HEK293 (cell line): ENCODE results near the gene MGAT5B.

ENCODE experiments used
- CTCF ChIA-PET: fragments of 350-600 bp; formaldehyde crosslinking; extraction: SDS; loops from one replicate; lab custom pipeline; 2021; ENCODE audit warnings: antibody characterized with exemption; lab: Yijun Ruan, JAX
- POLR2A ChIA-PET: fragments of 300-600 bp; formaldehyde crosslinking; extraction: SDS; loops from one replicate; lab custom pipeline; 2020; ENCODE audit warnings: antibody characterized with exemption, inconsistent platforms; lab: Yijun Ruan, JAX
- H3K27ac ChIP-seq: fragments of 200-500 bp; sonication (Bioruptor generic); 2 replicates; pipeline ENCODE4 v1.5.1; 2014; ENCODE audit warnings: low read depth, low read length, control low read depth, inconsistent platforms; ENCODE audit errors: extremely low read depth
- H3K36me3 ChIP-seq, 2 experiments: fragments of 200-500 bp in 1 of 2; sonication (Bioruptor generic) in 1 of 2; 1 replicate in 1 of 2; 2 replicates in 1 of 2; pipeline ENCODE4 v1.5.1; 2014 to 2017; ENCODE audit warnings: inconsistent platforms in 2 of 2, low read length in 2 of 2; ENCODE audit not compliant: control insufficient read depth in 2 of 2, insufficient read depth in 1 of 2
- H3K4me1 ChIP-seq: fragments of 200-500 bp; sonication (Bioruptor generic); 2 replicates; pipeline ENCODE4 v1.5.1; 2014; ENCODE audit warnings: mild to moderate bottlenecking, low read length, inconsistent platforms; ENCODE audit not compliant: control insufficient read depth, insufficient read depth
- H3K4me3 ChIP-seq: 2 replicates; pipeline ENCODE4 v1.5.1; 2011; ENCODE audit warnings: low read depth, mild to moderate bottlenecking, control low read depth, low read length, moderate library complexity
- H3K9me3 ChIP-seq: fragments of 200-500 bp; sonication (Bioruptor generic); 2 replicates; pipeline ENCODE4 v1.5.1; 2014; ENCODE audit warnings: low read depth, low read length, inconsistent platforms; ENCODE audit not compliant: control insufficient read depth, insufficient read depth
- ELK4 ChIP-seq: IDR thresholded peaks from 2 replicates; pipeline ENCODE4 v1.6.1; 2011; ENCODE audit warnings: mild to moderate bottlenecking, low read depth, low read length, borderline replicate concordance
- GLIS2 ChIP-seq: fragments of 450-650 bp; formaldehyde crosslinking; IDR thresholded peaks from 2 replicates; pipeline ENCODE4 v1.5.1; 2016; ENCODE audit warnings: missing biosample characterization, missing genetic modification characterization
- HOXA7 ChIP-seq: sonication (generic); formaldehyde crosslinking; IDR thresholded peaks from 2 replicates; pipeline ENCODE4 v1.8.1; 2022; ENCODE audit warnings: missing genetic modification reagents, borderline replicate concordance
- KLF8 ChIP-seq: fragments of 450-650 bp; formaldehyde crosslinking; IDR thresholded peaks from 2 replicates; pipeline ENCODE4 v1.5.1; 2016; ENCODE audit warnings: missing biosample characterization, missing genetic modification characterization
- PATZ1 ChIP-seq: fragments of 450-650 bp; formaldehyde crosslinking; IDR thresholded peaks from 2 replicates; pipeline ENCODE4 v1.5.1; 2016; ENCODE audit warnings: missing biosample characterization, missing genetic modification characterization
- RBAK ChIP-seq: fragments of 450-650 bp; formaldehyde crosslinking; IDR thresholded peaks from 2 replicates; pipeline ENCODE4 v1.5.1; 2016; ENCODE audit warnings: missing biosample characterization, missing genetic modification characterization
- REPIN1 ChIP-seq: fragments of 450-650 bp; formaldehyde crosslinking; IDR thresholded peaks from 2 replicates; pipeline ENCODE4 v1.5.1; 2017; ENCODE audit warnings: missing biosample characterization, missing genetic modification characterization, low read depth
- TSHZ1 ChIP-seq: fragments of 450-650 bp; formaldehyde crosslinking; IDR thresholded peaks from 2 replicates; pipeline ENCODE4 v1.5.1; 2016; ENCODE audit warnings: missing biosample characterization, missing genetic modification characterization, borderline replicate concordance
- ZBTB1 ChIP-seq: fragments of 450-650 bp; formaldehyde crosslinking; IDR thresholded peaks from 2 replicates; pipeline ENCODE4 v1.5.1; 2016; ENCODE audit warnings: missing biosample characterization, missing genetic modification characterization
- ZBTB10 ChIP-seq: fragments of 450-650 bp; formaldehyde crosslinking; IDR thresholded peaks from 2 replicates; pipeline ENCODE4 v1.5.1; 2016; ENCODE audit warnings: missing biosample characterization, missing genetic modification characterization
- ZBTB17 ChIP-seq: fragments of 450-650 bp; formaldehyde crosslinking; IDR thresholded peaks from 2 replicates; pipeline ENCODE4 v1.5.1; 2016; ENCODE audit warnings: missing biosample characterization, missing genetic modification characterization
- ZBTB21 ChIP-seq: fragments of 450-650 bp; formaldehyde crosslinking; IDR thresholded peaks from 2 replicates; pipeline ENCODE4 v1.5.1; 2017; ENCODE audit warnings: missing biosample characterization, missing genetic modification characterization
- ZNF18 ChIP-seq: fragments of 450-650 bp; formaldehyde crosslinking; IDR thresholded peaks from 2 replicates; pipeline ENCODE4 v1.5.1; 2016; ENCODE audit warnings: missing biosample characterization, missing genetic modification characterization
- ZNF311 ChIP-seq: fragments of 450-650 bp; formaldehyde crosslinking; IDR thresholded peaks from 2 replicates; pipeline ENCODE4 v1.5.1; 2017; ENCODE audit warnings: missing biosample characterization, missing genetic modification characterization, borderline replicate concordance
- ZNF335 ChIP-seq: fragments of 450-650 bp; formaldehyde crosslinking; conservative IDR thresholded peaks from 2 replicates; pipeline ENCODE4 v1.5.1; 2016; ENCODE audit warnings: missing biosample characterization, missing genetic modification characterization
- ZNF366 ChIP-seq: fragments of 450-650 bp; formaldehyde crosslinking; conservative IDR thresholded peaks from 2 replicates; pipeline ENCODE4 v1.5.1; 2016; ENCODE audit warnings: missing biosample characterization, missing genetic modification characterization
- ZNF391 ChIP-seq: fragments of 450-650 bp; formaldehyde crosslinking; IDR thresholded peaks from 2 replicates; pipeline ENCODE4 v1.5.1; 2016; ENCODE audit warnings: low read depth, missing biosample characterization, missing genetic modification characterization, borderline replicate concordance
- ZNF394 ChIP-seq: fragments of 450-650 bp; formaldehyde crosslinking; IDR thresholded peaks from 2 replicates; pipeline ENCODE4 v1.5.1; 2016; ENCODE audit warnings: missing biosample characterization, missing genetic modification characterization, mild to moderate bottlenecking, moderate library complexity, borderline replicate concordance
- ZNF549 ChIP-seq: fragments of 450-650 bp; IDR thresholded peaks from 2 replicates; pipeline ENCODE4 v1.5.1; 2018; ENCODE audit warnings: missing biosample characterization, missing genetic modification characterization, mild to moderate bottlenecking, inconsistent platforms, moderate library complexity
- ZNF558 ChIP-seq: fragments of 450-650 bp; formaldehyde crosslinking; IDR thresholded peaks from 2 replicates; pipeline ENCODE4 v1.5.1; 2016; ENCODE audit warnings: missing biosample characterization, missing genetic modification characterization
- ZNF629 ChIP-seq: fragments of 450-650 bp; formaldehyde crosslinking; IDR thresholded peaks from 2 replicates; pipeline ENCODE4 v1.5.1; 2017; ENCODE audit warnings: missing biosample characterization, missing genetic modification characterization
- ZNF660 ChIP-seq: fragments of 450-650 bp; IDR thresholded peaks from 2 replicates; pipeline ENCODE4 v1.5.1; 2018; ENCODE audit warnings: missing biosample characterization, mild to moderate bottlenecking, missing genetic modification characterization
- ZNF670 ChIP-seq: fragments of 450-650 bp; formaldehyde crosslinking; IDR thresholded peaks from 2 replicates; pipeline ENCODE4 v1.5.1; 2016; ENCODE audit warnings: missing biosample characterization, missing genetic modification characterization, low read depth
- ZNF791 ChIP-seq: fragments of 450-650 bp; formaldehyde crosslinking; IDR thresholded peaks from 2 replicates; pipeline ENCODE4 v1.5.1; 2016; ENCODE audit warnings: missing biosample characterization, missing genetic modification characterization
- ZSCAN23 ChIP-seq: fragments of 450-650 bp; formaldehyde crosslinking; IDR thresholded peaks from 2 replicates; pipeline ENCODE4 v1.5.1; 2016; ENCODE audit warnings: missing biosample characterization, missing genetic modification characterization

MGAT5B gene

GRCh38 chr17:76871668-76872067 is 3.5 kb downstream of the MGAT5B start (continued):
- no peak for TF ChIP-seq TSHZ1 (tag by site-specific recombination)
- TF ChIP-seq ZNF558 (tag by site-specific recombination) = no peak
- no peak for TF ChIP-seq ZNF391 (tag by site-specific recombination)
- no peak for TF ChIP-seq ZNF791 (tag by site-specific recombination)
- TF ChIP-seq PATZ1 (tag by site-specific recombination) = no peak
- no peak for TF ChIP-seq ZSCAN23 (tag by site-specific recombination)
- TF ChIP-seq ZNF394 (tag by site-specific recombination) = no peak
- no peak for TF ChIP-seq REPIN1 (tag by site-specific recombination)
- TF ChIP-seq ZBTB1 (tag by site-specific recombination) = no peak

GRCh38 chr17:76872221-76872873 is 4.1 kb downstream of the MGAT5B start:
- no peak overlapping the region; the same call in 1 of the 2 replicates for H3K4me3 ChIP-seq
- H3K27ac ChIP-seq = no peak overlapping the region
- POLR2A ChIA-PET = interaction anchor here (0.5 to 1.7 kb wide), 6 partner anchors 134 to 268 kb away, joined by 3 to 8 read pairs (median 4); partner anchors contain the start of genes MFSD11 and SEC14L1
- no peaks in the 10 kb centered on the region; the same call in 1 of the 2 replicates for H3K4me1 ChIP-seq
- H3K36me3 ChIP-seq = peaks cover 0 to 28% of the 10 kb centered on the region in 2 experiments; a peak in 1 of 3 replicates
- H3K9me3 ChIP-seq = no peaks in the 10 kb centered on the region
- CTCF ChIA-PET = interaction anchor here (0.5 to 2.0 kb wide), 7 partner anchors 16 to 375 kb away, joined by 3 to 13 read pairs (median 4); no protein-coding TSS in a partner anchor
- peak; percentile 36; the same call in 1 of the 2 replicates for TF ChIP-seq ZNF660 (tag by site-specific recombination)
- no peak for TF ChIP-seq ZNF335
- TF ChIP-seq ZNF549 = no peak
- 0 out of 2 replicates have a peak, but pooled peaks have one; percentile 24 for TF ChIP-seq ZBTB21 (tag by site-specific recombination)
- TF ChIP-seq ZBTB17 (tag by site-specific recombination) = peak; percentile 64
- TF ChIP-seq ZNF18 (tag by site-specific recombination) = no peak
- TF ChIP-seq RBAK (tag by site-specific recombination) = no peak
- TF ChIP-seq ZBTB10 (tag by site-specific recombination) = 0 out of 2 replicates have a peak, but pooled peaks have one; percentile 27
- no peak for TF ChIP-seq ZNF311
- TF ChIP-seq ZNF670 = no peak
- no peak for TF ChIP-seq ELK4
- TF ChIP-seq HOXA7 = no peak
- peak; percentile 42; the same call in 1 of the 2 replicates for TF ChIP-seq KLF8 (tag by site-specific recombination)
- peak; percentile 55 for TF ChIP-seq ZNF629 (tag by site-specific recombination)
- TF ChIP-seq ZNF366 (tag by site-specific recombination) = peak; percentile 63
- TF ChIP-seq GLIS2 (tag by site-specific recombination) = 0 out of 2 replicates have a peak, but pooled peaks have one; percentile 21
